ENCODE results near the gene NYNRIN.

GRCh38 chr14:24461336-24461735 lies 62.5 kb downstream of the NYNRIN start:
- TF ChIP-seq CTCF (IDR thresholded peaks at IDR 0.05): no peak
- no peak for TF ChIP-seq ZFX (IDR thresholded peaks at IDR 0.05; ENCODE audit: borderline replicate concordance)
